ENCODE data around the gene LPP. TPM values are rescaled to one million over a fixed set of nuclear protein-coding genes. Genes with fewer than 3 reads are reported as not detected.

The LPP gene
- total and polyA plus RNA-seq, 2 of the 4 experiments (the other 2 are of a cell fraction): 16.0 to 130 TPM

GRCh38 chr3:188682316-188682715 lies 528.4 kb downstream of the LPP start:
- Histone ChIP-seq H3K79me1 (ENCODE audit: low read depth in 1 of 2, low read length in 2 of 2) (peaks cover 46 to 89% of the 10 kb centered on the region in 2 experiments), H3K9ac (ENCODE audit: low read depth, low read length) (no peak overlapping the region), H3K9me3 (ENCODE audit: control insufficient read depth, insufficient read depth, low read length) (no peaks in the 10 kb centered on the region), H3K36me3 (ENCODE audit: control insufficient read depth, insufficient read depth, low read length) (no peaks in the 10 kb centered on the region), H4K8ac (ENCODE audit: low read depth in 2 of 2, low read length in 2 of 2) (0 out of 4 replicates have a peak overlapping the region, but pooled peaks of 1 of the 2 experiments have one; percentile 18), H2AK5ac (ENCODE audit: low read depth, low read length) (peak overlapping the region; percentile 53; the same call in 1 of the 2 replicates), H3K18ac (ENCODE audit: low read depth, low read length) (peak overlapping the region; percentile 62; the same call in 1 of the 2 replicates), H2BK5ac (ENCODE audit: low read depth, low read length, poor library complexity, severe bottlenecking) (peak overlapping the region; percentile 55), H2BK120ac (ENCODE audit: low read depth, low read length) (peak overlapping the region; percentile 6; the same call in 1 of the 2 replicates), H2BK15ac (ENCODE audit: low read depth, low read length) (peak overlapping the region; percentile 25; the same call in 1 of the 3 replicates), H3K4me1 (ENCODE audit: control insufficient read depth, insufficient read depth, low read length) (peaks cover 18% of the 10 kb centered on the region), H2AK9ac (replicated peaks; ENCODE audit: low read depth, low read length, poor library complexity) (no peak overlapping the region), H4K5ac (ENCODE audit: low read depth, low read length) (no peak overlapping the region), H4K91ac (ENCODE audit: insufficient read depth, low read depth, low read length) (peak overlapping the region; percentile 61), H3K4me2 (ENCODE audit: low read depth, low read length) (no peak overlapping the region), H4K20me1 (ENCODE audit: insufficient read depth, low read length) (peaks cover 26% of the 10 kb centered on the region; the same call in 1 of the 2 replicates), H3K9me1 (ENCODE audit: insufficient read depth, low read length) (peaks cover 13% of the 10 kb centered on the region), H3K14ac (replicated peaks; ENCODE audit: low read depth, low read length) (peak overlapping the region; percentile 47), H3K27ac (ENCODE audit: insufficient read depth, low read length) (peak overlapping the region; percentile 58; the same call in 1 of the 2 replicates), H3K27me3 (ENCODE audit: control insufficient read depth, insufficient read depth, low read length) (no peaks in the 10 kb centered on the region), H3K4ac (ENCODE audit: low read depth, low read length) (peak overlapping the region; percentile 65), H3K23ac (ENCODE audit: low read depth, low read length) (peak overlapping the region; percentile 17; the same call in 1 of the 2 replicates), H3K4me3 (ENCODE audit: insufficient read depth, low read depth, low read length) (no peak overlapping the region), H2AFZ (replicated peaks; ENCODE audit: low read length, poor library complexity) (no peak overlapping the region), H2BK20ac (ENCODE audit: low read depth, low read length) (no peak overlapping the region), H3K56ac (ENCODE audit: extremely low read depth, insufficient read depth, low read length) (no peak overlapping the region)
- in situ Hi-C loops (cut with MboI; ENCODE audit: low sequenced_read_pairs): loop anchor here (25.0 kb wide), 1 partner anchor 945 kb away; the partner anchor contains the start of gene BCL6
- ChIA-PET CTCF (no interaction called here), POLR2A (ENCODE audit: unreplicated experiment) (no interaction called here)
- DNase-seq: no peak
- no peak for ATAC-seq (ENCODE audit: low read depth)
- BruUV-seq (replicated peaks): no TSS peak
- 67% methylated on average over 2 of the region's 4 CpGs; no CpG with 5 or more reads in 1 of the 2 experiments for WGBS, 2 experiments (ENCODE audit: extremely low coverage in 2 of 2, insufficient read length in 1 of 2)
- intact Hi-C loops (cut with micrococcal nuclease): loop anchor here (10.0 kb wide), 2 partner anchors 272 to 462 kb away; no protein-coding TSS in a partner anchor
- TF ChIP-seq SMC3 (IDR thresholded peaks at IDR 0.05; ENCODE audit: low read depth, low read length) (no peak), CTCF (conservative IDR thresholded peaks at IDR 0.05; ENCODE audit: low read depth, low read length) (no peak), MXI1 (IDR thresholded peaks at IDR 0.05; ENCODE audit: borderline replicate concordance, low read depth, low read length) (no peak), NFE2L2 (IDR thresholded peaks at IDR 0.05; ENCODE audit: low read depth, low read length) (no peak), RFX5 (IDR thresholded peaks at IDR 0.05; ENCODE audit: low read depth, low read length) (no peak), FOS (IDR thresholded peaks at IDR 0.05; ENCODE audit: low read depth, low read length) (no peak), USF2 (IDR thresholded peaks at IDR 0.05; ENCODE audit: low read depth, low read length) (no peak), CEBPB (IDR thresholded peaks at IDR 0.05; ENCODE audit: low read depth, low read length) (no peak), CHD1 (IDR thresholded peaks at IDR 0.05; ENCODE audit: low read depth, low read length) (no peak), MAFK (IDR thresholded peaks at IDR 0.05; ENCODE audit: low read depth, low read length) (no peak), POLR2A (IDR thresholded peaks at IDR 0.05; ENCODE audit: low read depth, low read length) (no peak), MAZ (IDR thresholded peaks at IDR 0.05; ENCODE audit: borderline replicate concordance, low read depth, low read length) (no peak), BHLHE40 (IDR thresholded peaks at IDR 0.05; ENCODE audit: low read depth, low read length) (no peak), ELK1 (IDR thresholded peaks at IDR 0.05; ENCODE audit: borderline replicate concordance, low read depth, low read length) (no peak), RCOR1 (IDR thresholded peaks at IDR 0.05; ENCODE audit: insufficient replicate concordance, low read length) (no peak), RAD21 (IDR thresholded peaks at IDR 0.05; ENCODE audit: low read length) (no peak)
- dilution Hi-C loops (cut with HindIII; ENCODE audit: low sequenced_read_pairs, unreplicated experiment): no loop called here
